ENCODE results near the gene ARHGAP1. TPM values are rescaled to one million over a fixed set of nuclear protein-coding genes. Genes with fewer than 3 reads are reported as not detected.

The ARHGAP1 gene
- total and polyA plus RNA-seq, 2 of the 13 experiments (the other 11 are each of a cell fraction or from before 2014, with no cell fraction given): 18.6 to 30.3 TPM

DNA sequence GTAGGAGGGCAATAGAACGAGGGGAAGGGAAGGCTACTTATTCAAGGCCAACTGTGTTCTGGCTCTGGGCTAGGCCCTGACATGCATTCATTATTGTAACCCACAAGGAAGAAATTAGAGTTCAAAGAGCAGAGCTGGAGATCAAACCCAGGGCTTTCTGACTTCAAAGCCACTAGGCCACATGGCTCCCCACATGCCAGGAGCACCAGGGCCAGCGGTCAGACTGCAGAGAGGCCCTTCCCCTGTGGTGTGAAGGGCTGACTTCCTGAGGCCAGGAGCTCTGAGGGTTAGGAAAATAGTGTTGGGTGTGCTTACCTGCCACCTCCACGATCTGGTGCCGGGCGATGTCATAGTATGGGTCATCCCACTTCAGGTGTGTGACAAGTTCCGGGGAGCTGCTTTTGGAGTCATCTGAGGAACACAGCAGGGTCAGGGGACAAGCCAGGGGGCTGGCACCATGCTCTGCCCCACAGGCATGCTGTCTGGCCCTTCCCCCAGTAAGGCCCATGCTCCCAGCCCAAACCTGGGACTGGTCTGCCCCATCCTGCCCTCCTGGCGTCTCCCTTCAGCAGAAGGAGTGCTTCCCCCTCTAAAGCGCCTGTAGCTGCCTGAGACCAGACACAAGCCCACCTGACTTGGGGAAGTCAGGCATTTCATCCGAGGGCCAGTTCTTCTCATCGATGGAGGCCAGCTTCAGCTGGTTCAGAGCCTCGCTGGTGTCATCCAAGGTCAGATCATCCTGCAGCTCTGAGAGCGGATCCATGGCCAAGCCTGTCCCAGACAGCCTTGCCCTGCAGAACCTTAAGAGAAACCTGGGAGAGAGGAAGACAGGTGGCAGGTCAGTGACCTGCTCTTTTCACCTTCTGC lies 4.8 kb downstream of the ARHGAP1 start (continued):
- TF ChIP-seq, protein P1, sequence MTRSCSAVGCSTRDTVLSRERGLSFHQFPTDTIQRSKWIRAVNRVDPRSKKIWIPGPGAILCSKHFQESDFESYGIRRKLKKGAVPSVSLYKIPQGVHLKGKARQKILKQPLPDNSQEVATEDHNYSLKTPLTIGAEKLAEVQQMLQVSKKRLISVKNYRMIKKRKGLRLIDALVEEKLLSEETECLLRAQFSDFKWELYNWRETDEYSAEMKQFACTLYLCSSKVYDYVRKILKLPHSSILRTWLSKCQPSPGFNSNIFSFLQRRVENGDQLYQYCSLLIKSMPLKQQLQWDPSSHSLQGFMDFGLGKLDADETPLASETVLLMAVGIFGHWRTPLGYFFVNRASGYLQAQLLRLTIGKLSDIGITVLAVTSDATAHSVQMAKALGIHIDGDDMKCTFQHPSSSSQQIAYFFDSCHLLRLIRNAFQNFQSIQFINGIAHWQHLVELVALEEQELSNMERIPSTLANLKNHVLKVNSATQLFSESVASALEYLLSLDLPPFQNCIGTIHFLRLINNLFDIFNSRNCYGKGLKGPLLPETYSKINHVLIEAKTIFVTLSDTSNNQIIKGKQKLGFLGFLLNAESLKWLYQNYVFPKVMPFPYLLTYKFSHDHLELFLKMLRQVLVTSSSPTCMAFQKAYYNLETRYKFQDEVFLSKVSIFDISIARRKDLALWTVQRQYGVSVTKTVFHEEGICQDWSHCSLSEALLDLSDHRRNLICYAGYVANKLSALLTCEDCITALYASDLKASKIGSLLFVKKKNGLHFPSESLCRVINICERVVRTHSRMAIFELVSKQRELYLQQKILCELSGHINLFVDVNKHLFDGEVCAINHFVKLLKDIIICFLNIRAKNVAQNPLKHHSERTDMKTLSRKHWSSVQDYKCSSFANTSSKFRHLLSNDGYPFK (CRISPR knock-in tag; IDR thresholded peaks at IDR 0.05; ENCODE audit: borderline replicate concordance): peak; percentile 25; the same call in 1 of the 2 replicates
- TF ChIP-seq ZNF746 (CRISPR knock-in tag; IDR thresholded peaks at IDR 0.05) (peak; percentile 75; the same call in 1 of the 2 replicates), ZFP37 (CRISPR knock-in tag; IDR thresholded peaks at IDR 0.05; ENCODE audit: borderline replicate concordance) (peak; percentile 86; the same call in 1 of the 2 replicates), SOX13 (IDR thresholded peaks at IDR 0.05) (no peak), SOX13 (CRISPR knock-in tag; conservative IDR thresholded peaks at IDR 0.05 in 1 of 2, IDR thresholded peaks at IDR 0.05 in 1 of 2) (peak in 1 of 2 experiments; percentile 67; a peak in 2 of 4 replicates), ATF1 (CRISPR knock-in tag; IDR thresholded peaks at IDR 0.05) (no peak), SRY (CRISPR knock-in tag; IDR thresholded peaks at IDR 0.05) (0 out of 2 replicates have a peak, but pooled peaks have one; percentile 34), NPAS2 (CRISPR knock-in tag; IDR thresholded peaks at IDR 0.05; ENCODE audit: borderline replicate concordance) (peak; percentile 88; the same call in 1 of the 2 replicates), ETV5 (CRISPR knock-in tag; IDR thresholded peaks at IDR 0.05; ENCODE audit: borderline replicate concordance) (peak; percentile 37; the same call in 1 of the 2 replicates), ZNF350 (CRISPR knock-in tag; IDR thresholded peaks at IDR 0.05; ENCODE audit: borderline replicate concordance, low read depth) (peak; percentile 55; the same call in 1 of the 2 replicates), ZNF749 (CRISPR knock-in tag; IDR thresholded peaks at IDR 0.05; ENCODE audit: borderline replicate concordance) (0 out of 2 replicates have a peak, but pooled peaks have one; percentile 48), KMT2B (CRISPR knock-in tag; IDR thresholded peaks at IDR 0.05) (peak; percentile 56; the same call in 1 of the 2 replicates), SP4 (CRISPR knock-in tag; IDR thresholded peaks at IDR 0.05) (0 out of 2 replicates have a peak, but pooled peaks have one; percentile 25), ZNF652 (CRISPR knock-in tag; IDR thresholded peaks at IDR 0.05; ENCODE audit: borderline replicate concordance, low read depth) (no peak; the same call in 1 of the 2 replicates), ZNF546 (CRISPR knock-in tag; conservative IDR thresholded peaks at IDR 0.05) (0 out of 2 replicates have a peak, but pooled peaks have one; percentile 46), KAT8 (CRISPR knock-in tag; IDR thresholded peaks at IDR 0.05) (peak; percentile 67), RFXANK (CRISPR knock-in tag; IDR thresholded peaks at IDR 0.05) (no peak), SP1 (IDR thresholded peaks at IDR 0.05) (no peak), SP1 (CRISPR knock-in tag; IDR thresholded peaks at IDR 0.05) (no peak), HHEX (CRISPR knock-in tag; IDR thresholded peaks at IDR 0.05) (0 out of 2 replicates have a peak, but pooled peaks have one; percentile 8), ZNF75D (CRISPR knock-in tag; IDR thresholded peaks at IDR 0.05; ENCODE audit: borderline replicate concordance) (peak; percentile 68; the same call in 1 of the 2 replicates)
- TF ChIP-seq, protein P2, sequence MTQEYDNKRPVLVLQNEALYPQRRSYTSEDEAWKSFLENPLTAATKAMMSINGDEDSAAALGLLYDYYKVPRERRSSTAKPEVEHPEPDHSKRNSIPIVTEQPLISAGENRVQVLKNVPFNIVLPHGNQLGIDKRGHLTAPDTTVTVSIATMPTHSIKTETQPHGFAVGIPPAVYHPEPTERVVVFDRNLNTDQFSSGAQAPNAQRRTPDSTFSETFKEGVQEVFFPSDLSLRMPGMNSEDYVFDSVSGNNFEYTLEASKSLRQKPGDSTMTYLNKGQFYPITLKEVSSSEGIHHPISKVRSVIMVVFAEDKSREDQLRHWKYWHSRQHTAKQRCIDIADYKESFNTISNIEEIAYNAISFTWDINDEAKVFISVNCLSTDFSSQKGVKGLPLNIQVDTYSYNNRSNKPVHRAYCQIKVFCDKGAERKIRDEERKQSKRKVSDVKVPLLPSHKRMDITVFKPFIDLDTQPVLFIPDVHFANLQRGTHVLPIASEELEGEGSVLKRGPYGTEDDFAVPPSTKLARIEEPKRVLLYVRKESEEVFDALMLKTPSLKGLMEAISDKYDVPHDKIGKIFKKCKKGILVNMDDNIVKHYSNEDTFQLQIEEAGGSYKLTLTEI (CRISPR knock-in tag; conservative IDR thresholded peaks at IDR 0.05): no peak
- TF ChIP-seq, protein P3, sequence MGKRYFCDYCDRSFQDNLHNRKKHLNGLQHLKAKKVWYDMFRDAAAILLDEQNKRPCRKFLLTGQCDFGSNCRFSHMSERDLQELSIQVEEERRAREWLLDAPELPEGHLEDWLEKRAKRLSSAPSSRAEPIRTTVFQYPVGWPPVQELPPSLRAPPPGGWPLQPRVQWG (CRISPR knock-in tag; IDR thresholded peaks at IDR 0.05; ENCODE audit: borderline replicate concordance, low read depth): no peak
- TF ChIP-seq, protein P4, sequence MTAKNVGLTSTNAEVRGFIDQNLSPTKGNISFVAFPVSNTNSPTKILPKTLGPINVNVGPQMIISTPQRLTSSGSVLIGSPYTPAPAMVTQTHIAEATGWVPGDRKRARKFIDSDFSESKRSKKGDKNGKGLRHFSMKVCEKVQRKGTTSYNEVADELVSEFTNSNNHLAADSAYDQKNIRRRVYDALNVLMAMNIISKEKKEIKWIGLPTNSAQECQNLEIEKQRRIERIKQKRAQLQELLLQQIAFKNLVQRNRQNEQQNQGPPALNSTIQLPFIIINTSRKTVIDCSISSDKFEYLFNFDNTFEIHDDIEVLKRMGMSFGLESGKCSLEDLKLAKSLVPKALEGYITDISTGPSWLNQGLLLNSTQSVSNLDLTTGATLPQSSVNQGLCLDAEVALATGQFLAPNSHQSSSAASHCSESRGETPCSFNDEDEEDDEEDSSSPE (CRISPR knock-in tag; IDR thresholded peaks at IDR 0.05): peak; percentile 66

Measured in HepG2 (cell line).